Measurements from ENCODE around the gene VEGFD. TPM values are rescaled to one million over a fixed set of nuclear protein-coding genes. Genes with fewer than 3 reads are reported as not detected.
"Not testable (repeated sequence)": the region's sequence is repeated elsewhere in the genome, so short reads cannot be mapped to it uniquely, and the experiment has no call there.

The VEGFD gene
- total RNA-seq, 1 experiment from 2014 or later, result 0.36 TPM

DNA sequence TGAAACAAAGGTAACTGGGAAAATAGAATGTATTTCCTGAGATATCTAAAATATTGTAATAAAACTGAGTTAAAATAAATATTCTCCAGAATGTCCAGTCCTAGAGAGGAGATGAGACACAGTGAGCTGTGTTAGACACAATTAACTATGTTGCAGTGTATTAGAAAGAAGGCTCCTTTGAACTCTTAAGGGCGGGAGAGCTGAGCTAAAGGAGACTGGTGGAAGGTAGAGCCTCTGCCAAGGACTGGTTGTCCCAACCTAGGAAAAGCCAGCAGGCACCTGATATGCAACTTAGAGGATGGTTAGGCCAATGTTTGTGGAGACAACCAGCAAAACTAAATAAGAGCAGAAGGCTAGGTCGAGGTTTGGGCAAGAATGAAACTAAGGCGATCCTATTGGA, 73.1 kb downstream of the VEGFD start:
- Histone ChIP-seq H3K9me3 (no peaks in the 10 kb centered on the region), H3K4me1 (no peaks in the 10 kb centered on the region), H3K27me3 (replicated peaks; ENCODE audit: control insufficient read depth, insufficient read depth, low read length) (no peaks in the 10 kb centered on the region), H3K36me3 (ENCODE audit: control insufficient read depth, insufficient read depth, low read length) (no peaks in the 10 kb centered on the region), H3K4me3 (ENCODE audit: low read depth, low read length) (no peak overlapping the region)
- Mint-ChIP-seq H3K27ac (ENCODE audit: unreplicated experiment) (no peak overlapping the region), H3K36me3 (ENCODE audit: insufficient read depth, unreplicated experiment) (no peaks in the 10 kb centered on the region), H3K4me3 (ENCODE audit: unreplicated experiment) (no peak overlapping the region), H3K4me1 (ENCODE audit: low read depth, unreplicated experiment) (no peaks in the 10 kb centered on the region), H3K27me3 (ENCODE audit: insufficient read depth, unreplicated experiment) (no peaks in the 10 kb centered on the region), H3K9me3 (ENCODE audit: unreplicated experiment) (no peaks in the 10 kb centered on the region)
- ChIA-PET CTCF (no interaction called here), POLR2A (no interaction called here)
- BruUV-seq (replicated peaks), result no TSS peak
- intact Hi-C loops (cut with micrococcal nuclease; ENCODE audit: unreplicated experiment), result no loop called here
- TF ChIP-seq, protein P1, sequence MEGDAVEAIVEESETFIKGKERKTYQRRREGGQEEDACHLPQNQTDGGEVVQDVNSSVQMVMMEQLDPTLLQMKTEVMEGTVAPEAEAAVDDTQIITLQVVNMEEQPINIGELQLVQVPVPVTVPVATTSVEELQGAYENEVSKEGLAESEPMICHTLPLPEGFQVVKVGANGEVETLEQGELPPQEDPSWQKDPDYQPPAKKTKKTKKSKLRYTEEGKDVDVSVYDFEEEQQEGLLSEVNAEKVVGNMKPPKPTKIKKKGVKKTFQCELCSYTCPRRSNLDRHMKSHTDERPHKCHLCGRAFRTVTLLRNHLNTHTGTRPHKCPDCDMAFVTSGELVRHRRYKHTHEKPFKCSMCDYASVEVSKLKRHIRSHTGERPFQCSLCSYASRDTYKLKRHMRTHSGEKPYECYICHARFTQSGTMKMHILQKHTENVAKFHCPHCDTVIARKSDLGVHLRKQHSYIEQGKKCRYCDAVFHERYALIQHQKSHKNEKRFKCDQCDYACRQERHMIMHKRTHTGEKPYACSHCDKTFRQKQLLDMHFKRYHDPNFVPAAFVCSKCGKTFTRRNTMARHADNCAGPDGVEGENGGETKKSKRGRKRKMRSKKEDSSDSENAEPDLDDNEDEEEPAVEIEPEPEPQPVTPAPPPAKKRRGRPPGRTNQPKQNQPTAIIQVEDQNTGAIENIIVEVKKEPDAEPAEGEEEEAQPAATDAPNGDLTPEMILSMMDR (IDR thresholded peaks at IDR 0.05; ENCODE audit: insufficient read depth in 1 of 2, low read depth in 1 of 2, low read length in 1 of 2, severe bottlenecking in 1 of 2, unreplicated experiment in 1 of 2), result no peak
- DNase-seq, result no peak

DNA sequence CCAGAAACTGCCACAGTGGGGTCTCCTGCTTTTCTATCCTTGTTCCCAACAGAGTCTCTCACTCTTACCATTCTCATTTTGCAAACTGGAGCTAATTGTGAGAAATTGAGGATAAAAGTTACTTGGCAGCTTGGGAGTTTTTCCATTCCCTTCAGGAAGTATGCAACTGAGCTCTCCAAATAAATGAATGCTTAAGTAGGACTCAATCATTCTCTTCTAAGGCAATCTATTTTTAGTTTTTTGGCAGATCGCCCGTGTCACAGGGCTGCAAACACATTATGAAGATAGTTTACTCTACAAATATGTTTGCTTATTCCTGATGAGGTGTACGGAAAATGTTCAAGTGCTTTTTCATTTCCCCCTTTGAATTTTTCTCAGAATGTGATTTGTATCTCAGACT, 74.1 kb downstream of the VEGFD start:
- intact Hi-C loops (cut with micrococcal nuclease; ENCODE audit: unreplicated experiment), result no loop called here
- H3K27me3 ChIP-seq (replicated peaks; ENCODE audit: control insufficient read depth, insufficient read depth, low read length), result no peaks in the 10 kb centered on the region
- no peaks in the 10 kb centered on the region for H3K9me3 ChIP-seq
- Mint-ChIP-seq H3K4me3 (ENCODE audit: unreplicated experiment) (no peak overlapping the region), H3K27ac (ENCODE audit: unreplicated experiment) (no peak overlapping the region), H3K36me3 (ENCODE audit: insufficient read depth, unreplicated experiment) (no peaks in the 10 kb centered on the region), H3K9me3 (ENCODE audit: unreplicated experiment) (no peaks in the 10 kb centered on the region), H3K27me3 (ENCODE audit: insufficient read depth, unreplicated experiment) (no peaks in the 10 kb centered on the region), H3K4me1 (ENCODE audit: low read depth, unreplicated experiment) (no peaks in the 10 kb centered on the region)
- H3K4me1 ChIP-seq, result no peaks in the 10 kb centered on the region
- POLR2A ChIA-PET, result no interaction called here
- CTCF ChIA-PET, result interaction anchor here (0.6 kb wide), 1 partner anchor 10 kb away, joined by 3 read pairs; no protein-coding TSS in a partner anchor
- H3K4me3 ChIP-seq (ENCODE audit: low read depth, low read length), result no peak overlapping the region
- H3K36me3 ChIP-seq (ENCODE audit: control insufficient read depth, insufficient read depth, low read length), result no peaks in the 10 kb centered on the region
- no peak for DNase-seq
- TF ChIP-seq, protein P1 (IDR thresholded peaks at IDR 0.05; ENCODE audit: insufficient read depth in 1 of 2, low read depth in 1 of 2, low read length in 1 of 2, severe bottlenecking in 1 of 2, unreplicated experiment in 1 of 2), result no peak
- no TSS peak for BruUV-seq (replicated peaks)

DNA sequence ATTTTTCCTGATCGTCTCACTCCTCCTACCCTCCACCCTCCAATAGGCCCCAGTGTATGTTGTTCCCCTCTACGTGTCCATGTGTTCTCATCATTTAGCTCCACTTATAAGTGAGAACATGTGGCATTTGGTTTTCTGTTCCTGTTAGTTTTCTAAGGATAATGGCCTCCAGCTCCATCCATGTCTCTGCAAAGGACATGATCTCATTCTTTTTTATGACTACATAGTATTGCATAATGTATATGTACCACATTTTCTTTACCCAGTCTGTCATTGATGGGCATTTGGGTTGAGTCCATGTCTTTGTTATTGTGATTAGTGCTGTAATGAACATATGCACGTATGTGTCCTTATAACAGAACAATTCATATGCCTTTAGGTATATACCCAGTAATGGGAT, 78.3 kb downstream of the VEGFD start:
- H3K9me3 ChIP-seq; H3K27me3 ChIP-seq (replicated peaks; ENCODE audit: control insufficient read depth, insufficient read depth, low read length); H3K36me3 ChIP-seq (ENCODE audit: control insufficient read depth, insufficient read depth, low read length); H3K4me1 ChIP-seq; H3K4me1 Mint-ChIP-seq (ENCODE audit: low read depth, unreplicated experiment); DNase-seq; H3K27ac Mint-ChIP-seq (ENCODE audit: unreplicated experiment); H3K27me3 Mint-ChIP-seq (ENCODE audit: insufficient read depth, unreplicated experiment); CTCF ChIA-PET; POLR2A ChIA-PET; H3K36me3 Mint-ChIP-seq (ENCODE audit: insufficient read depth, unreplicated experiment); intact Hi-C loops (cut with micrococcal nuclease; ENCODE audit: unreplicated experiment); BruUV-seq (replicated peaks); H3K9me3 Mint-ChIP-seq (ENCODE audit: unreplicated experiment); H3K4me3 Mint-ChIP-seq (ENCODE audit: unreplicated experiment); H3K4me3 ChIP-seq (ENCODE audit: low read depth, low read length): not testable (repeated sequence)

DNA sequence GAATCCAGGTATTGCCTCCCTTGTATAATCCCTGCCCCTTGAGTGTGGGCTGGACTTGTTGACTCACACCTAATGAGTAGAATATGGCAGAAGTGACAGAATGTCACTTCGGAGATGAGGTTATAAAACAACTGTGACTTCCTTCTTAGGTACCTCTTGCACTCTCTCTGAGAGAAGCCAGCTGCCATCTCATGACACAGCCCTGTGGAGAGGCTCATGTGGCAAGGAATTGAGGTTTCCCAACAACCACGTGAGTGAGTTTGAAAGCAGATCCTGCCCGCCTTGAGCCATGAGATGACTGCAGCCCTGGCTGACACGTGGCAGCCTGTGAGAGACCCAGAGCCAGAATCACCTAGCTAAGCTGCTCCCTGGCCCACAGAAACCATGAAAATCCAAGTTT, 82.3 kb downstream of the VEGFD start:
- ChIA-PET CTCF (no interaction called here), POLR2A (no interaction called here)
- H3K27ac Mint-ChIP-seq (ENCODE audit: unreplicated experiment), result no peak overlapping the region
- no peak for DNase-seq
- no peak overlapping the region for H3K4me3 ChIP-seq (ENCODE audit: low read depth, low read length)
- TF ChIP-seq, protein P1 (IDR thresholded peaks at IDR 0.05; ENCODE audit: insufficient read depth in 1 of 2, low read depth in 1 of 2, low read length in 1 of 2, severe bottlenecking in 1 of 2, unreplicated experiment in 1 of 2), result no peak
- H3K36me3 Mint-ChIP-seq (ENCODE audit: insufficient read depth, unreplicated experiment), result no peaks in the 10 kb centered on the region
- intact Hi-C loops (cut with micrococcal nuclease; ENCODE audit: unreplicated experiment), result no loop called here
- no TSS peak for BruUV-seq (replicated peaks)
- H3K4me1 ChIP-seq, result peaks cover 8% of the 10 kb centered on the region; the same call in 1 of the 2 replicates
- H3K9me3 Mint-ChIP-seq (ENCODE audit: unreplicated experiment), result no peaks in the 10 kb centered on the region
- H3K9me3 ChIP-seq, result no peaks in the 10 kb centered on the region
- no peaks in the 10 kb centered on the region for H3K27me3 Mint-ChIP-seq (ENCODE audit: insufficient read depth, unreplicated experiment)
- H3K4me3 Mint-ChIP-seq (ENCODE audit: unreplicated experiment), result no peak overlapping the region
- H3K36me3 ChIP-seq (ENCODE audit: control insufficient read depth, insufficient read depth, low read length), result no peaks in the 10 kb centered on the region
- no peaks in the 10 kb centered on the region for H3K27me3 ChIP-seq (replicated peaks; ENCODE audit: control insufficient read depth, insufficient read depth, low read length)
- H3K4me1 Mint-ChIP-seq (ENCODE audit: low read depth, unreplicated experiment), result peaks cover 5% of the 10 kb centered on the region

Data from Caco-2 (cell line).